ENCODE data around the gene TTC24.
"Not testable (repeated sequence)": the region's sequence is repeated elsewhere in the genome, so short reads cannot be mapped to it uniquely, and the experiment has no call there.

TTC24 gene

GRCh38 chr1:156555715-156556114 lies 23.8 kb upstream of the TTC24 start:
- DNase-seq, result no peak

- DNase-seq, result no peak
These were observed 23.2 kb upstream of the TTC24 start for GRCh38 chr1:156556354-156556753.

GRCh38 chr1:156559086-156559796 lies 20.3 kb upstream of the TTC24 start:
- no peak for DNase-seq

GRCh38 chr1:156559797-156560385 lies 19.6 kb upstream of the TTC24 start:
- no peak for DNase-seq

- no peak for DNase-seq
These were observed 18.8 kb upstream of the TTC24 start for GRCh38 chr1:156560585-156561163.

GRCh38 chr1:156565519-156565918 lies 14.0 kb upstream of the TTC24 start:
- DNase-seq, result no peak

- no peak for DNase-seq
These were observed 13.1 kb upstream of the TTC24 start for GRCh38 chr1:156566436-156566835.

GRCh38 chr1:156571261-156571852 lies 8.2 kb upstream of the TTC24 start:
- DNase-seq, result no peak

- peak; percentile 93 for DNase-seq
These were observed 7.4 kb upstream of the TTC24 start, which contains the start of gene IQGAP3 for GRCh38 chr1:156571919-156572662. TSS of gene IQGAP3 (minus strand) at chr1:156572565. CDS start at chr1:156572529, 36 bp downstream.

- DNase-seq, result no peak
These were observed 6.9 kb upstream of the TTC24 start for GRCh38 chr1:156572663-156573018.

- no peak for DNase-seq
These were observed 5.4 kb upstream of the TTC24 start for GRCh38 chr1:156574039-156574633.

- no peak for DNase-seq
These were observed 2.0 kb upstream of the TTC24 start for GRCh38 chr1:156577550-156577949.

- DNase-seq, result no peak
These were observed 1.5 kb upstream of the TTC24 start for GRCh38 chr1:156578055-156578454.

GRCh38 chr1:156581661-156582387 lies 2.3 kb downstream of the TTC24 start:
- no peak for DNase-seq

- no peak for DNase-seq
These were observed 3.0 kb downstream of the TTC24 start for GRCh38 chr1:156582388-156583017.

GRCh38 chr1:156583821-156584622 lies 4.5 kb downstream of the TTC24 start:
- DNase-seq, result peak; percentile 88

GRCh38 chr1:156584813-156585212 lies 5.3 kb downstream of the TTC24 start:
- peak; percentile 60 for DNase-seq

GRCh38 chr1:156586323-156586722 lies 6.8 kb downstream of the TTC24 start:
- DNase-seq, result no peak

- DNase-seq, result no peak
These were observed 7.5 kb downstream of the TTC24 start for GRCh38 chr1:156586892-156587477.

- DNase-seq, result not testable (repeated sequence)
These were observed 8.4 kb downstream of the TTC24 start for GRCh38 chr1:156587927-156588326.

Measured in RPMI8226 (cell line).